Upper lobe of left lung (tissue), 4 donors: ENCODE measurements around the gene PTDSS2.

Experiments
- EP300 ChIP-seq, 4 donors: sonication (generic); formaldehyde crosslinking; IDR thresholded peaks; one replicate each; pipeline ENCODE4 v1.5.1; 2017; ENCODE audit warnings: antibody characterized with exemption in 4 of 4, control low read depth in 2 of 4
- POLR2A ChIP-seq, 4 donors: fragments of 450-650 bp; IDR thresholded peaks; one replicate each; pipeline ENCODE4 v1.5.1; 2016 to 2017; ENCODE audit warnings: antibody characterized with exemption in 4 of 4, mild to moderate bottlenecking in 2 of 4
- POLR2AphosphoS5 ChIP-seq, 2 donors: sonication (generic); formaldehyde crosslinking; IDR thresholded peaks; one replicate each; pipeline ENCODE4 v1.5.1; 2017; ENCODE audit warnings: antibody characterized with exemption in 2 of 2
- TF ChIP-seq, protein P1 (sequence below), 6 experiments: fragments of 450-650 bp in 4 of 6; fragments of 200-600 bp in 2 of 6; sonication (generic) in 2 of 6; IDR thresholded peaks; one replicate each; pipeline ENCODE4 v1.5.1; 2016 to 2019; ENCODE audit warnings: antibody characterized with exemption in 6 of 6

GRCh38 chr11:468036-468435 lies 18.0 kb downstream of the PTDSS2 start:
- TF ChIP-seq POLR2A (IDR thresholded peaks at IDR 0.05) (no peak), EP300 (IDR thresholded peaks at IDR 0.05) (no peak), POLR2AphosphoS5 (IDR thresholded peaks at IDR 0.05) (no peak)
- TF ChIP-seq, protein P1, sequence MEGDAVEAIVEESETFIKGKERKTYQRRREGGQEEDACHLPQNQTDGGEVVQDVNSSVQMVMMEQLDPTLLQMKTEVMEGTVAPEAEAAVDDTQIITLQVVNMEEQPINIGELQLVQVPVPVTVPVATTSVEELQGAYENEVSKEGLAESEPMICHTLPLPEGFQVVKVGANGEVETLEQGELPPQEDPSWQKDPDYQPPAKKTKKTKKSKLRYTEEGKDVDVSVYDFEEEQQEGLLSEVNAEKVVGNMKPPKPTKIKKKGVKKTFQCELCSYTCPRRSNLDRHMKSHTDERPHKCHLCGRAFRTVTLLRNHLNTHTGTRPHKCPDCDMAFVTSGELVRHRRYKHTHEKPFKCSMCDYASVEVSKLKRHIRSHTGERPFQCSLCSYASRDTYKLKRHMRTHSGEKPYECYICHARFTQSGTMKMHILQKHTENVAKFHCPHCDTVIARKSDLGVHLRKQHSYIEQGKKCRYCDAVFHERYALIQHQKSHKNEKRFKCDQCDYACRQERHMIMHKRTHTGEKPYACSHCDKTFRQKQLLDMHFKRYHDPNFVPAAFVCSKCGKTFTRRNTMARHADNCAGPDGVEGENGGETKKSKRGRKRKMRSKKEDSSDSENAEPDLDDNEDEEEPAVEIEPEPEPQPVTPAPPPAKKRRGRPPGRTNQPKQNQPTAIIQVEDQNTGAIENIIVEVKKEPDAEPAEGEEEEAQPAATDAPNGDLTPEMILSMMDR (IDR thresholded peaks at IDR 0.05), result no peak
